ENCODE measurements around the gene UQCRC2.
"Not testable (repeated sequence)": the region's sequence is repeated elsewhere in the genome, so short reads cannot be mapped to it uniquely, and the experiment has no call there.

DNA sequence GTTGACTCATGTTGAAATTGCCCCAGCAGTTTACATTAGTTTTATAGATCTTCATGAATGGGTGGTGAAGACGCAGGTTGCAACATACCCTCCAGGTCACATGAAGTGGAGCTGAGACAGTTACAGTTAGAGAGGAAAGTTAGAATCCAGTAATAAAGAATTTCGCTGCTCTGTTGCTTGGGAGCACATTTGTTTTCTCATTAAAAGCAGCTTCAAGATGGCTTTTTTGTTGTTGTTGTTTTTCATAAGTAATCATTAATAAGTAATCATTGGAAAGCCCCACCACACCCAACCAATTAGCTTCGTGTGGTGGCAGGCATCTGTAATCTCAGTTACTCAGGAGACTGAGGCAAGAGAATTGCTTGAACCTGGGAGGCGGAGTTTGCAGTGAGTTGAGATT is 19.8 kb upstream of the UQCRC2 start:
- TF ChIP-seq, protein P1, sequence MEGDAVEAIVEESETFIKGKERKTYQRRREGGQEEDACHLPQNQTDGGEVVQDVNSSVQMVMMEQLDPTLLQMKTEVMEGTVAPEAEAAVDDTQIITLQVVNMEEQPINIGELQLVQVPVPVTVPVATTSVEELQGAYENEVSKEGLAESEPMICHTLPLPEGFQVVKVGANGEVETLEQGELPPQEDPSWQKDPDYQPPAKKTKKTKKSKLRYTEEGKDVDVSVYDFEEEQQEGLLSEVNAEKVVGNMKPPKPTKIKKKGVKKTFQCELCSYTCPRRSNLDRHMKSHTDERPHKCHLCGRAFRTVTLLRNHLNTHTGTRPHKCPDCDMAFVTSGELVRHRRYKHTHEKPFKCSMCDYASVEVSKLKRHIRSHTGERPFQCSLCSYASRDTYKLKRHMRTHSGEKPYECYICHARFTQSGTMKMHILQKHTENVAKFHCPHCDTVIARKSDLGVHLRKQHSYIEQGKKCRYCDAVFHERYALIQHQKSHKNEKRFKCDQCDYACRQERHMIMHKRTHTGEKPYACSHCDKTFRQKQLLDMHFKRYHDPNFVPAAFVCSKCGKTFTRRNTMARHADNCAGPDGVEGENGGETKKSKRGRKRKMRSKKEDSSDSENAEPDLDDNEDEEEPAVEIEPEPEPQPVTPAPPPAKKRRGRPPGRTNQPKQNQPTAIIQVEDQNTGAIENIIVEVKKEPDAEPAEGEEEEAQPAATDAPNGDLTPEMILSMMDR (IDR thresholded peaks at IDR 0.05; ENCODE audit: low read length) = not testable (repeated sequence)
- TF ChIP-seq EZH2 (optimal IDR thresholded peaks at IDR 0.05; ENCODE audit: low read depth, low read length); EZH2phosphoT487 (IDR thresholded peaks at IDR 0.05; ENCODE audit: low read length): not testable (repeated sequence)
